22Rv1 (cell line): ENCODE results near the gene CDKAL1.

ENCODE experiments used
- ZFX ChIP-seq: fragments of 450-650 bp; IDR thresholded peaks from 2 replicates; pipeline ENCODE4 v1.6.1; 2017; ENCODE audit warnings: antibody characterized with exemption, borderline replicate concordance
- TF ChIP-seq, protein P1 (sequence below): fragments of 450-650 bp; IDR thresholded peaks from 2 replicates; pipeline ENCODE4 v1.5.1; 2017; ENCODE audit warnings: mild to moderate bottlenecking

DNA sequence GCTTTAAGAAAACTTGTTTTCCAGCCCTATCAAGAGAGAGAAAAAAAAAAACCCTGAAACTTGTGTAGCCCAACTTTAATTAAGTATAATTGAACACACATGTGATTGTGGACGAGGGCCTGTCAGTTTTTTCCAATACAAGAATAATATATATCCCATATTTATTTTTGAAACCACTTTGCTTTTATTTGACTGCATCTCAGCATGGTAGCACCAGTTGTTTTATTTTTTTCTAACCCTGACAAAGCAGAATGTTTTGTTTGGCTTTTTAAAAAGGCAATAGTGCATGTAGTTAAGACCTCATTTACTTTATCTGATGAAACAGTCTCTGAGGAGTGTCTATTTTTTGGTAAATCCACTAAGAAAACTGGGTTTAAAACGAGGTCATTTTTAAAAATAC, 257.7 kb downstream of the CDKAL1 start:
- TF ChIP-seq, protein P1, sequence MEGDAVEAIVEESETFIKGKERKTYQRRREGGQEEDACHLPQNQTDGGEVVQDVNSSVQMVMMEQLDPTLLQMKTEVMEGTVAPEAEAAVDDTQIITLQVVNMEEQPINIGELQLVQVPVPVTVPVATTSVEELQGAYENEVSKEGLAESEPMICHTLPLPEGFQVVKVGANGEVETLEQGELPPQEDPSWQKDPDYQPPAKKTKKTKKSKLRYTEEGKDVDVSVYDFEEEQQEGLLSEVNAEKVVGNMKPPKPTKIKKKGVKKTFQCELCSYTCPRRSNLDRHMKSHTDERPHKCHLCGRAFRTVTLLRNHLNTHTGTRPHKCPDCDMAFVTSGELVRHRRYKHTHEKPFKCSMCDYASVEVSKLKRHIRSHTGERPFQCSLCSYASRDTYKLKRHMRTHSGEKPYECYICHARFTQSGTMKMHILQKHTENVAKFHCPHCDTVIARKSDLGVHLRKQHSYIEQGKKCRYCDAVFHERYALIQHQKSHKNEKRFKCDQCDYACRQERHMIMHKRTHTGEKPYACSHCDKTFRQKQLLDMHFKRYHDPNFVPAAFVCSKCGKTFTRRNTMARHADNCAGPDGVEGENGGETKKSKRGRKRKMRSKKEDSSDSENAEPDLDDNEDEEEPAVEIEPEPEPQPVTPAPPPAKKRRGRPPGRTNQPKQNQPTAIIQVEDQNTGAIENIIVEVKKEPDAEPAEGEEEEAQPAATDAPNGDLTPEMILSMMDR = no peak
- no peak for TF ChIP-seq ZFX
